Coronary artery (tissue), 2 donors: ENCODE results near the gene LTA.

Experiments used
- DNase-seq: peaks from one replicate; pipeline ENCODE4 v3.0.0-alpha.2; 2017; ENCODE audit warnings: low spot score
- H3K27ac ChIP-seq, 2 donors: fragments of 200-600 bp; sonication (generic); one replicate each; pipeline ENCODE4 v1.5.1; 2016 to 2019
- H3K4me3 ChIP-seq: fragments of 200-600 bp; sonication (generic); 2 replicates; pipeline ENCODE4 v1.5.1; 2016; ENCODE audit warnings: mild to moderate bottlenecking, moderate library complexity
- TF ChIP-seq, protein P1 (sequence below): fragments of 200-600 bp; sonication (generic); IDR thresholded peaks from one replicate; pipeline ENCODE4 v1.5.1; 2019; ENCODE audit warnings: antibody characterized with exemption

Gene LTA

GRCh38 chr6:31559958-31560696, 12.0 kb upstream of the LTA start:
- TF ChIP-seq, protein P1, sequence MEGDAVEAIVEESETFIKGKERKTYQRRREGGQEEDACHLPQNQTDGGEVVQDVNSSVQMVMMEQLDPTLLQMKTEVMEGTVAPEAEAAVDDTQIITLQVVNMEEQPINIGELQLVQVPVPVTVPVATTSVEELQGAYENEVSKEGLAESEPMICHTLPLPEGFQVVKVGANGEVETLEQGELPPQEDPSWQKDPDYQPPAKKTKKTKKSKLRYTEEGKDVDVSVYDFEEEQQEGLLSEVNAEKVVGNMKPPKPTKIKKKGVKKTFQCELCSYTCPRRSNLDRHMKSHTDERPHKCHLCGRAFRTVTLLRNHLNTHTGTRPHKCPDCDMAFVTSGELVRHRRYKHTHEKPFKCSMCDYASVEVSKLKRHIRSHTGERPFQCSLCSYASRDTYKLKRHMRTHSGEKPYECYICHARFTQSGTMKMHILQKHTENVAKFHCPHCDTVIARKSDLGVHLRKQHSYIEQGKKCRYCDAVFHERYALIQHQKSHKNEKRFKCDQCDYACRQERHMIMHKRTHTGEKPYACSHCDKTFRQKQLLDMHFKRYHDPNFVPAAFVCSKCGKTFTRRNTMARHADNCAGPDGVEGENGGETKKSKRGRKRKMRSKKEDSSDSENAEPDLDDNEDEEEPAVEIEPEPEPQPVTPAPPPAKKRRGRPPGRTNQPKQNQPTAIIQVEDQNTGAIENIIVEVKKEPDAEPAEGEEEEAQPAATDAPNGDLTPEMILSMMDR, result no peak
- no peak for DNase-seq
- Histone ChIP-seq H3K4me3 (no peak overlapping the region), H3K27ac (peak overlapping the region in 1 of 2 donors; percentile 70)

GRCh38 chr6:31560697-31561058, 11.4 kb upstream of the LTA start:
- peak overlapping the region in 1 of 2 donors; percentile 70 for H3K27ac ChIP-seq
- TF ChIP-seq, protein P1, result no peak
- H3K4me3 ChIP-seq, result no peak overlapping the region
- no peak for DNase-seq

GRCh38 chr6:31567531-31568370, 4.3 kb upstream of the LTA start:
- no peak for DNase-seq
- H3K27ac ChIP-seq, result no peak overlapping the region
- TF ChIP-seq, protein P1, result no peak
- no peak overlapping the region for H3K4me3 ChIP-seq

- no peak overlapping the region for H3K4me3 ChIP-seq
- DNase-seq, result no peak
- H3K27ac ChIP-seq, result no peak overlapping the region
- TF ChIP-seq, protein P1, result no peak
These were observed 3.5 kb upstream of the LTA start for GRCh38 chr6:31568537-31568961.

- no peak overlapping the region for H3K4me3 ChIP-seq
- TF ChIP-seq, protein P1, result no peak
- no peak for DNase-seq
- no peak overlapping the region for H3K27ac ChIP-seq
These were observed 2.1 kb upstream of the LTA start for GRCh38 chr6:31569861-31570536.

GRCh38 chr6:31573239-31574105, 1.4 kb downstream of the LTA start:
- H3K4me3 ChIP-seq, result no peak overlapping the region
- TF ChIP-seq, protein P1, result no peak
- no peak for DNase-seq
- H3K27ac ChIP-seq, result no peak overlapping the region
